ENCODE data around the gene USP49. TPM values are rescaled to one million over a fixed set of nuclear protein-coding genes. Genes with fewer than 3 reads are reported as not detected.

USP49 gene
- total and polyA plus RNA-seq, 10 of the 15 experiments (the other 5 are each of a cell fraction or from before 2014, with no cell fraction given): 1.0 to 7.7 (median 4.3) TPM

DNA sequence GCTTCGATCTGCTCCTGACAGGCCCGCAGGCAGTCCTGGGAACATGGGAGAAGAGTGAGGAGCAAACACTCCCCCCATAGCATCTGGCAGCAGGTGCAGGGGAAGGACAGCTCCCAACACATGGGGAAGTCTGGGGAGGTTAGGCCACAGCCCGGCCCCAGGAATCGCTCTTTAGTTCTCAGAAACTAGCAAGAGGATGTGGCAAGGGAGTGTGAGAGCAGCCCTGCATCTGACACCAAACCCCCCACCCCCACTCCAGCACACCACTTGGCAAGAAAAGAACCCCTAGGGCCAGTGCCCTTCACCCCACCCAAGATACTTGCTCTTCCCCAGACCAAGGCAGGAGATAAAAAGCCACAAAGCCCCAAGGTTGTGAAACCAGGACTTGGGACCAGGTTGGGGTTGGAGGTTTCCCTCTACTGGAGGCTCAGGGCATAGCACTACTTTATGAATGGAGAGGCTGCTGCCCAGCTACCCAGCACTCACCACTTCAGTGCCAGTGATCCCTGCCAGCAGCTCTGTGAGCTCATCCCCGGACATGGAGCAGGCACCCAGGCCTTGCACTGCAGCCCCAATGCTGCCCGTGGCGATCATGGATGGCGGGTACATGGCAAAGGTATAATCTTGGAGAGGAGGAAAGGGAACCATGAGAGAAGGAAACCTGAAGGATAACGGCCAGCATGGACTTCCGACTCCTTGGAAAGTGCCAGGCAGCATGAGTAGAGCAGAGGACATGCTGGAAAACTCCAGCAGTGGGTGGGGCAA is 41.1 kb upstream of the USP49 start (continued):
- TF ChIP-seq, protein P1, sequence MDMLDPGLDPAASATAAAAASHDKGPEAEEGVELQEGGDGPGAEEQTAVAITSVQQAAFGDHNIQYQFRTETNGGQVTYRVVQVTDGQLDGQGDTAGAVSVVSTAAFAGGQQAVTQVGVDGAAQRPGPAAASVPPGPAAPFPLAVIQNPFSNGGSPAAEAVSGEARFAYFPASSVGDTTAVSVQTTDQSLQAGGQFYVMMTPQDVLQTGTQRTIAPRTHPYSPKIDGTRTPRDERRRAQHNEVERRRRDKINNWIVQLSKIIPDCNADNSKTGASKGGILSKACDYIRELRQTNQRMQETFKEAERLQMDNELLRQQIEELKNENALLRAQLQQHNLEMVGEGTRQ (IDR thresholded peaks at IDR 0.05; ENCODE audit: borderline replicate concordance, low read depth, low read length): no peak
- TF ChIP-seq IRF4 (IDR thresholded peaks at IDR 0.05; ENCODE audit: low read depth, low read length) (peak; percentile 47; the same call in 1 of the 2 replicates), BHLHE40 (IDR thresholded peaks at IDR 0.05; ENCODE audit: borderline replicate concordance in 1 of 2, low read depth in 2 of 2, low read length in 1 of 2) (peak; percentile 42 to 60; a peak in 2 of 4 replicates), TAF1 (IDR thresholded peaks at IDR 0.05; ENCODE audit: borderline replicate concordance, low read depth, low read length) (no peak), TARDBP (IDR thresholded peaks at IDR 0.05; ENCODE audit: borderline replicate concordance) (no peak), YBX1 (IDR thresholded peaks at IDR 0.05) (no peak), ETV6 (conservative IDR thresholded peaks at IDR 0.05 in 1 of 2, IDR thresholded peaks at IDR 0.05 in 1 of 2; ENCODE audit: borderline replicate concordance in 1 of 2, low read depth in 1 of 2) (no peak), CTCF (IDR thresholded peaks at IDR 0.05 in 2 of 3, conservative IDR thresholded peaks at IDR 0.05 in 1 of 3; ENCODE audit: control insufficient read depth in 2 of 3, extremely low read depth in 1 of 3, insufficient read depth in 1 of 3, low read depth in 3 of 3, low read length in 3 of 3) (peak; percentile 84 to 94 (median 91)), RAD21 (IDR thresholded peaks at IDR 0.05; ENCODE audit: insufficient read depth, low read depth, low read length) (peak; percentile 68), IKZF1 (conservative IDR thresholded peaks at IDR 0.05) (0 out of 2 replicates have a peak, but pooled peaks have one; percentile 58), NR2C1 (IDR thresholded peaks at IDR 0.05) (no peak), MEF2A (IDR thresholded peaks at IDR 0.05; ENCODE audit: insufficient read depth, low read depth, low read length) (no peak), BACH1 (IDR thresholded peaks at IDR 0.05; ENCODE audit: borderline replicate concordance) (no peak), SUZ12 (IDR thresholded peaks at IDR 0.05; ENCODE audit: unreplicated experiment) (no peak), MXI1 (IDR thresholded peaks at IDR 0.05; ENCODE audit: low read depth, low read length) (no peak), GATAD2B (conservative IDR thresholded peaks at IDR 0.05; ENCODE audit: low read depth) (0 out of 2 replicates have a peak, but pooled peaks have one; percentile 25), MEF2B (IDR thresholded peaks at IDR 0.05; ENCODE audit: partially characterized antibody, poor library complexity, severe bottlenecking) (no peak), NFXL1 (IDR thresholded peaks at IDR 0.05; ENCODE audit: borderline replicate concordance) (no peak), NRF1 (conservative IDR thresholded peaks at IDR 0.05; ENCODE audit: low read depth, low read length) (no peak), CHD2 (IDR thresholded peaks at IDR 0.05; ENCODE audit: borderline replicate concordance, low read depth, low read length) (0 out of 2 replicates have a peak, but pooled peaks have one; percentile 49), YY1 (IDR thresholded peaks at IDR 0.05; ENCODE audit: low read depth, low read length) (peak; percentile 51; the same call in 1 of the 2 replicates), IKZF2 (IDR thresholded peaks at IDR 0.05) (peak; percentile 40 to 54; a peak in 2 of 4 replicates), TCF7 (IDR thresholded peaks at IDR 0.05; ENCODE audit: borderline replicate concordance) (no peak)
- TF ChIP-seq, protein P2, sequence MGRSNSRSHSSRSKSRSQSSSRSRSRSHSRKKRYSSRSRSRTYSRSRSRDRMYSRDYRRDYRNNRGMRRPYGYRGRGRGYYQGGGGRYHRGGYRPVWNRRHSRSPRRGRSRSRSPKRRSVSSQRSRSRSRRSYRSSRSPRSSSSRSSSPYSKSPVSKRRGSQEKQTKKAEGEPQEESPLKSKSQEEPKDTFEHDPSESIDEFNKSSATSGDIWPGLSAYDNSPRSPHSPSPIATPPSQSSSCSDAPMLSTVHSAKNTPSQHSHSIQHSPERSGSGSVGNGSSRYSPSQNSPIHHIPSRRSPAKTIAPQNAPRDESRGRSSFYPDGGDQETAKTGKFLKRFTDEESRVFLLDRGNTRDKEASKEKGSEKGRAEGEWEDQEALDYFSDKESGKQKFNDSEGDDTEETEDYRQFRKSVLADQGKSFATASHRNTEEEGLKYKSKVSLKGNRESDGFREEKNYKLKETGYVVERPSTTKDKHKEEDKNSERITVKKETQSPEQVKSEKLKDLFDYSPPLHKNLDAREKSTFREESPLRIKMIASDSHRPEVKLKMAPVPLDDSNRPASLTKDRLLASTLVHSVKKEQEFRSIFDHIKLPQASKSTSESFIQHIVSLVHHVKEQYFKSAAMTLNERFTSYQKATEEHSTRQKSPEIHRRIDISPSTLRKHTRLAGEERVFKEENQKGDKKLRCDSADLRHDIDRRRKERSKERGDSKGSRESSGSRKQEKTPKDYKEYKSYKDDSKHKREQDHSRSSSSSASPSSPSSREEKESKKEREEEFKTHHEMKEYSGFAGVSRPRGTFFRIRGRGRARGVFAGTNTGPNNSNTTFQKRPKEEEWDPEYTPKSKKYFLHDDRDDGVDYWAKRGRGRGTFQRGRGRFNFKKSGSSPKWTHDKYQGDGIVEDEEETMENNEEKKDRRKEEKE (IDR thresholded peaks at IDR 0.05): no peak

Data from GM12878 (cell line).